ENCODE measurements around the gene RABGGTA.
"Not testable (repeated sequence)": the region's sequence is repeated elsewhere in the genome, so short reads cannot be mapped to it uniquely, and the experiment has no call there.

GRCh38 chr14:24222987-24223386, 48.4 kb downstream of the RABGGTA start:
- not testable (repeated sequence) for TF ChIP-seq POLR2AphosphoS5, POLR2A (IDR thresholded peaks at IDR 0.05; ENCODE audit: low read depth, low read length)
